ENCODE data around the gene C16orf90. TPM values are rescaled to one million over a fixed set of nuclear protein-coding genes. Genes with fewer than 3 reads are reported as not detected.

Gene C16orf90
- total RNA-seq, 4 donors from 2014 or later = not detected

DNA sequence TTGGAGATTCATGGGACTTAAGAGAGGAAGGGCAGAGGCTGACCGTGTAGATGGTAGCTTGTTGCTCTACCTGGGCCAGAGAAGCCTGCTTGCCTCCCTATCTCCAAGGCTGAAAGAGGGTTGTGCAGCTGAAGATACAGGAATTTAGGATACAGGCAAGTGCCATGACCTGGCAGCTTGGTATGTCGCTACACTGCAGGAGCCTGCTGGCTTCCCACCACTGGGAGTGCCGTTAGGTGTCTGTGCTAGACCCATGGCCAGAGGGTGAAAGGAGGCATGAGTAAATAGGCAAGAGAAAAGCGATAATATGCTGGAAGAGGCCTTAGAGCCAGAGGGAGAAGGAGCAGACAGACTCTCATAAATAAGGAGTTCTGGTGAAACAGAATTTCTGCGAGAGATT lies 41.2 kb downstream of the C16orf90 start:
- Histone ChIP-seq H3K36me3 (no peaks in the 10 kb centered on the region), H3K4me1 (peaks cover 11 to 15% of the 10 kb centered on the region in 2 donors), H3K27ac (no peak overlapping the region), H3K9me3 (no peaks in the 10 kb centered on the region), H3K27me3 (no peaks in the 10 kb centered on the region), H3K4me3 (replicated peaks in 1 of 3) (no peak overlapping the region)
- TF ChIP-seq POLR2A (IDR thresholded peaks at IDR 0.05) = no peak
- TF ChIP-seq, protein P1, sequence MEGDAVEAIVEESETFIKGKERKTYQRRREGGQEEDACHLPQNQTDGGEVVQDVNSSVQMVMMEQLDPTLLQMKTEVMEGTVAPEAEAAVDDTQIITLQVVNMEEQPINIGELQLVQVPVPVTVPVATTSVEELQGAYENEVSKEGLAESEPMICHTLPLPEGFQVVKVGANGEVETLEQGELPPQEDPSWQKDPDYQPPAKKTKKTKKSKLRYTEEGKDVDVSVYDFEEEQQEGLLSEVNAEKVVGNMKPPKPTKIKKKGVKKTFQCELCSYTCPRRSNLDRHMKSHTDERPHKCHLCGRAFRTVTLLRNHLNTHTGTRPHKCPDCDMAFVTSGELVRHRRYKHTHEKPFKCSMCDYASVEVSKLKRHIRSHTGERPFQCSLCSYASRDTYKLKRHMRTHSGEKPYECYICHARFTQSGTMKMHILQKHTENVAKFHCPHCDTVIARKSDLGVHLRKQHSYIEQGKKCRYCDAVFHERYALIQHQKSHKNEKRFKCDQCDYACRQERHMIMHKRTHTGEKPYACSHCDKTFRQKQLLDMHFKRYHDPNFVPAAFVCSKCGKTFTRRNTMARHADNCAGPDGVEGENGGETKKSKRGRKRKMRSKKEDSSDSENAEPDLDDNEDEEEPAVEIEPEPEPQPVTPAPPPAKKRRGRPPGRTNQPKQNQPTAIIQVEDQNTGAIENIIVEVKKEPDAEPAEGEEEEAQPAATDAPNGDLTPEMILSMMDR (IDR thresholded peaks at IDR 0.05) = no peak
- DNase-seq = no peak
- intact Hi-C loops (cut with DNase I) = no loop called here
- 85 to 92% methylated on average over 5 of the region's 5 CpGs for WGBS, 2 donors

DNA sequence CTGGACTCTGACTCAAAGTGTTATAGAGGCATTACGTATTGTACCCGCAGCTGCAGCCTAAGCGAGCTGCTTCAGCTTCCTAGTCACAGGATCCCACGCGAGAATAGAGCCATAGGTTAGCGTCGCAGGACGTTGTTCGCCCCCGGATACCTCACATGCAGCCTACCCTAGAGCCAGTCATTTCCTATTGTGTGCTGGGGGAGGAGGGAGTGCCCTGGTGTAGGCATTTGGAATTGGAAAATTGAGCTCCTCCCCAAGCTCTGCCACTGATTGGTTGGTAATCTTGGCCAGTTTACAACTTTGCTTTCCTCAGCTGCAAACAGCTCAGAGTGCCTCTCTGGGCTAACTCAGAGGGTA lies 51.3 kb downstream of the C16orf90 start:
- WGBS, 2 donors = 43 to 60% methylated on average over 10 of the region's 10 CpGs
- intact Hi-C loops (cut with DNase I) = no loop called here
- TF ChIP-seq, protein P1 (IDR thresholded peaks at IDR 0.05) = no peak
- TF ChIP-seq POLR2A (IDR thresholded peaks at IDR 0.05) = no peak

More for the DNA sequence above, 51.3 kb downstream of the C16orf90 start:
- H3K9me3 ChIP-seq = no peaks in the 10 kb centered on the region
- peaks cover 6 to 7% of the 10 kb centered on the region in 2 donors for H3K4me1 ChIP-seq
- no peak for DNase-seq
- peak overlapping the region; percentile 3 to 51 (median 6) for H3K4me3 ChIP-seq (replicated peaks in 1 of 3)
- H3K27me3 ChIP-seq = no peaks in the 10 kb centered on the region
- H3K36me3 ChIP-seq = no peaks in the 10 kb centered on the region
- H3K27ac ChIP-seq = no peak overlapping the region

Small RNAs within 50 kb of the gene (microRNA-seq; reads per million reads assigned to microRNA genes)
- gene MIR6126 = not detected

Small RNAs within 50 kb of the gene (small RNA-seq; reads per million reads assigned to genes)
- not detected for gene MIR6126

Other genes with a start within 250 kb of the C16orf90 start
- gene MEFV, start 238.9 kb downstream of the C16orf90 start, total RNA-seq = 1 to 10 TPM in 1 of 4 donors, under 1 TPM in 3; 0.22 to 2.2 (median 0.54) TPM
- 10 to 100 TPM; 44.6 to 62.2 (median 60.6) TPM for gene ZNF263, start 212.0 kb downstream of the C16orf90 start, total RNA-seq
- 10 to 100 TPM in 3 of 4 donors, 1 to 10 TPM in 1; 8.6 to 16.2 (median 12.7) TPM for gene TIGD7, start 190.1 kb downstream of the C16orf90 start, total RNA-seq
- gene ZNF75A, start 190.0 kb downstream of the C16orf90 start, total RNA-seq = 10 to 100 TPM; 36.5 to 61.5 (median 45.7) TPM
- gene OR2C1, start 139.6 kb downstream of the C16orf90 start, total RNA-seq = 1 to 10 TPM in 2 of 4 donors, under 1 TPM in 1, not detected in 1; 0.68 to 2.0 (median 1.1) TPM
- gene ZSCAN32, start 94.5 kb downstream of the C16orf90 start, total RNA-seq = 10 to 100 TPM; 12.0 to 20.2 (median 15.4) TPM
- 10 to 100 TPM; 12.1 to 16.7 (median 16.1) TPM for gene ZNF174, start 94.3 kb downstream of the C16orf90 start, total RNA-seq
- gene ZNF597, start 52.0 kb downstream of the C16orf90 start, total RNA-seq = 1 to 10 TPM; 2.7 to 6.8 (median 4.3) TPM
- gene NAA60, start 51.8 kb downstream of the C16orf90 start, total RNA-seq = 10 to 100 TPM; 22.7 to 42.2 (median 31.0) TPM
- 10 to 100 TPM; 24.6 to 31.6 (median 29.4) TPM for gene CLUAP1, start 5.5 kb upstream of the C16orf90 start, total RNA-seq
- gene NLRC3, start 81.9 kb upstream of the C16orf90 start, total RNA-seq = 1 to 10 TPM; 1.3 to 4.7 (median 1.4) TPM
- gene SLX4, start 116.1 kb upstream of the C16orf90 start, total RNA-seq = 1 to 10 TPM; 2.7 to 4.9 (median 4.5) TPM
- gene DNASE1, start 159.2 kb upstream of the C16orf90 start, total RNA-seq = 10 to 100 TPM; 18.1 to 33.2 (median 25.0) TPM
- gene TRAP1, start 222.0 kb upstream of the C16orf90 start, total RNA-seq = 10 to 100 TPM; 37.3 to 58.3 (median 53.9) TPM

All from thyroid gland (tissue), 4 donors.